Measurements from ENCODE around the gene RSBN1.

DNA sequence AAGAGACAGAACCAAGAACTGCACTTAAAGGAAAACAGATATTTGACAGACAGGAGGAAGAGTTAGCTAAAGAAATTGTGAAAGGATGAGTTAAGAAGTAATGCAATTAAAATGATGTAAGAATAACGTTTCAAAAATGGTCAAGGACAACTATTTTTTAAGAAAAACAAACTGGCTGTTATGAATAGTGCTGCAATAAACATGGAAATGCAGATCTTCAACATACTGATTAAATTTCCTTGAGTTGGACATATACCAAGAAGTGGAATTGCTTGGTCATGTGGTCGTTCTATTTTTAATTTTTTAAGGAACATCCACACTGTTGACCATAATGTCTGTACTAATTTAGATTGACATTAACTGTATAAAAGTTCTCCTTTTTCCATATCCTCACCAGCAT lies 29.9 kb downstream of the RSBN1 start:
- TF ChIP-seq POLR2AphosphoS5 (IDR thresholded peaks at IDR 0.05; ENCODE audit: low read depth, low read length) (no peak), POLR2A (IDR thresholded peaks at IDR 0.05; ENCODE audit: low read depth, low read length) (no peak), TAF1 (IDR thresholded peaks at IDR 0.05; ENCODE audit: borderline replicate concordance, low read depth, low read length) (no peak)
